Activated CD8-positive, alpha-beta memory T cell treated with anti-CD3 and anti-CD28 coated beads, Interleukin-2, amount 50 U/mL, for 24 hours (primary cell): ENCODE data around the gene UPK3A.

Source experiments
- DNase-seq: peaks from one replicate; pipeline ENCODE4 v3.0.0-alpha.2; 2020; ENCODE audit errors: extremely low read depth

The UPK3A gene

DNA sequence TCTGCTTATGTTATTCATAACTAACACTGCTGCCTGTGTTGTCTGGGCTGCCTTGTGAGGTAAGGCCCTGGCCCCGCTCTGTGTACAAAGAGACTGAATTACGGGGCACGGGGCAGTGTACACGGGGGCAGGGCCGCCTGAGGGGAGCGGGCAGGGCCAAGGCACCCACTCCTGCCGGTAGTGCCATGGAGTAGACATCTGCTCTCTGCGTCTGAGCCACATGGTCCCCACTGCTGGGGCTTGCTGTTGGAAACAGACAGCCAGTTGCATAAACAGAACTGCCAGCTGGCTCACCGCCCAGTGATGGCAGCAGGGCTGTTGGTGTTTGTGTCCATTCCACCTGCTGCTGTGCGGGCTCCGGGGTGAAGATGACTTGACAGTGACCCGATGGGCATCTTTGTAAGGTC is 44.8 kb downstream of the UPK3A start:
- DNase-seq = no peak

DNA sequence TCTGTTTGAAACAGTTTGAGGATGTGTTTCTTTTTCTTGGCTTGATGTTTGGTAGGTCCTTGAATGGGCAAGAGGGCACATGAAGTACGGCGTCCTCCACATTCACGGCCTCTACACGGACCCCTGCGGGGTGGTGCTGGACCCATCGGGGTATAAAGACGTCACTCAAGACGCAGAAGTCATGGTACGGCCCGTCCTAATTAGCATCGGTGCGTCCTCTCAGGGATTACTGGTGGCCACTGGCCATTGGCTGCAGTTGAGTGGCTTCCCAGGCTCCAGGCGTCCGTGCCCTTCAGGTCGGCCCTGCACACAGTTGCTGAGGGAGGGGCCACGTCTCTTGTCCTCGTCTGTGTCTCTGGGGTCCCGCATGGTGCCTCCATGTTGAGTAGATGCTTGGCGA is 45.8 kb downstream of the UPK3A start:
- no peak for DNase-seq

DNA sequence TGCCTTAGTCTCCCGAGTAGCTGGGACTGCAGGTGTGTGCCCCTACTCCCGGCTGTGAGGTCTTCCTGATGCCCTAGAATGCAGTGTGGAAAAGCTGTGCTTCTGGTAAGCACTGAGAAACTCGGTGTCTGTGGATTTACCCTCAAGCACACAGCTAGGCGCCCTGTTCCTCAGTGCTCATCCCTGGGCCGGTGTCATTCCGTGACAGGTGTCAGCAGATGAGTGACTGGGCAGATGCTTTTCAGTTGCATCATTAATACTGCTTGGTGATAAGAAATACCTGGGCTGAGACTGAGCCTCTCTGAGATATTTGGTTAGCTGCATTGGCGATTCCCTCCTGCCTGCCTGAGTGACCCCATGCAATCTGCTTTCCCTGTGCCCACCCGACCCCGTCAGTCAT is 46.7 kb downstream of the UPK3A start:
- DNase-seq = no peak

DNA sequence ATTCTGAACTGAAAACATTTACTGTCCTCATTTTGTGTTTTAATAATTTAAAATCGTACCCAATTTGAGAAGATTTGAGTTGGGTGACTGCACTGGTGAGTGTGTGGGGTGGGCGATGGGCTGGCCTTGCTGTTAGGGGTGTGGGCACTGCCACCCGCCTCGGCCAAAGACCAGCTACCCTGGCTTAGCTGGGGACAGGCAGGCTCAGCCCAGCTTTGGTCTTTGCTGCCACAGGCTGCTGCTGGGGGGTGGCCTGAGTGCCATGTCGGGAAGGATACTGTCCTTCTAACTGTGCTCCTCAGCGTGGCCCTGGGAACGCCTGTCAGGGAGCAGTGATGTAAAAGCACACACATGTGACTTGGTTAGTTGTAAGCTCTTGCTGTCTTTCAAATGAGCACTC is 47.3 kb downstream of the UPK3A start:
- no peak for DNase-seq

DNA sequence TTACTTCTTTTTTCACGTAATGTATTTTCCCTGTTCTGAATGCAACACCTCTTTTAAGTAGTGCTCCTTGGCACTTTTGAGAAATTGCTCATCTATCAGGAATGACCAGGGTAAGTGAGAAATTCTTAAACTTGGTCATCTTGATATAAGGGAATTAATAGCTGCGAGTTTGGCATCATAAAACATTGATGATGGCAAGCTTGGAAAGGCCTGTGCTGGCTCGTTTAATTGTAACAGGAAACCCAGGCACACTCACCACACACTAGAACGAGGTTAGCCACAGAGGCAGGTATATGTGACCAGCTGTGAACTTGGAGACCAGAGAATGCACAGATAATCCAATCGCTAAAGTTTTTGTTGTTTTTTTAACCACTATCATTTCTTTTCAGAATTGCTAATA is 49.3 kb downstream of the UPK3A start:
- no peak for DNase-seq

DNA sequence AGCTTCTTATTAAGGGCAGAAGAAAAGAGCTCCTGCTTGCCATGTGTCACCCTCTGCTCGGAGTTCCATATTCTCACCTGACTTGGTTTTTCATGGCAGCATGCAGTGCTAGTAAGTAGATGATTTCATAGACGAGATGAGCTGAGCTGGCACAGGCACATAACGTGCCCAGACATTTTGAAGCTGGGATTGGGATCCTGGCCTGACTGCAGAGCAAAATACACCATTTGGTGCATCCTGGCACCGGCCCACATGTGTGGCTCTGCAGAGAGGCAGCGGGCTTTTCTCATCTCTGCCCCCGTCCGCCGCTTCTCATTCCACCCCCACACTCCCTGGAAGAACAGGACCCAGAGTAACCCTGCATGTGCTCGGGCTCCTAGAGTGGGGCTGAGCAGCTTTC is 49.8 kb downstream of the UPK3A start:
- DNase-seq = no peak

DNA sequence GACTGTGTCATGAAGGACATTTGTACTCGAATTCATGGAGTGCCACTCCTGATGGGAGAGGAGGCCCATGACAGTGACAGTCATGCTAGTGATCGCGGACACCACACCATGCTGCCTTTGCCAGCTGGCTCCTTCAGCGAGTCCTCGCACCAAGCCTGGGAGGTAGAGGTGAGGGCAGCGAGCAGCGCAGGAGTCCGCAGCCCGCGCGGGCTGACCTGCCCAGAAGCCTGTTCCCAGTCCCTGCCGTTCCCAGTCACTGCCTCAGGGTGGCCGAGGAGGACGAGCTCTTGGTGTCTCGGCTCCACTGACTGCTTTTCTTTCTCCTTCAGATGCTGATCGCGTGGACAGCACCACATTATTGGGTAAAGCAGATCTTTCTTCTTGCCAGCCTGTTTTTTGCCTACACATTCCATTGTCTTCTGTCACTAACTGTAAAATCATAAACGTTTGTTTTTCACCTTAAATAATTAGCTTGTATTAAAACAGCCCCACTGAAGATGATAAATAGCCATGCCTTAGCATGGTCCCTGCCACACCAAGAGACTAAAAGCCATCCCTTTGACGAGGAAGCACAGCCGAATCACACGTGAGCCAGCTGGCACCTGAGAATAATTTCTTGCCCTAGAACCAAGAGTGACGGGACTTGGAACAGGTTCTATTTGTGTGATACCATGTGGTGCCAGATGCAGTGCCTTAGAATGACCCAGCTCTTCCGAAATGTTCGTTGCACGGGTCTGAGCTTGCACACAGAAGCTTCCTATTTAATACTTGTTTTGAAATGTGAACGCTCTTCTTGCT is 50.5 kb downstream of the UPK3A start:
- DNase-seq = no peak

DNA sequence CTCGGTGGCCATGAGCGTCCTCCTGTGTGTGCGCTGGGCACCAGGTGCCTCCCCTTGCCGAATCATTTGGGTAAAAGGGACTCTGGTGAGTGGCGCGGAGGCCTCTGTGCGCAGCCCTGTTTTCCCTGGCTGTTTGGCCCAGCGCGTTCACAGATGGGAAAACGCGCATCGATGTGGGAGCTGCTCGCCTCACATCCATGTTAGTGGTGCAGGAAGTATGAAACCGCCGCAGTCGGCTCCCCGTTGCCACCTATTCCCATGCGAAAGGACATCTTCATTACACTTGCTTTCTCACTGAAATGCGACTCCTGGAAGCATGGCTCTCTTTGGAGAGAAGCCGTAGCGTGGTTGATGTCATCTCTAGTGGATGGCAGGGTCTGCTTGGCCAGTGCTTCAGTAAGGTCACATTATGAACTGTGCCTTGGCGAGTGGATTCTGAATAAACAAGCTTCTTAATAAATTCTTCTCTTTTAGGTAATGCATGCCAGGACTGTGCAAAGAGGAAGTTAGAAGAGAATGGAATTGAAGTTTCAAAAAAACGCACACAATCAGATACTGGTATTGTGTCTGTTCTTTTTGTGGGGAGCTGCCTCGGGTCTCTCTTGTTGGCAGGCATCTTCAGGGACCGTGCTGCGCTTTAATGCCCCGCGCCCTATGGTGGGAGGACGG is 51.2 kb downstream of the UPK3A start:
- DNase-seq = no peak

DNA sequence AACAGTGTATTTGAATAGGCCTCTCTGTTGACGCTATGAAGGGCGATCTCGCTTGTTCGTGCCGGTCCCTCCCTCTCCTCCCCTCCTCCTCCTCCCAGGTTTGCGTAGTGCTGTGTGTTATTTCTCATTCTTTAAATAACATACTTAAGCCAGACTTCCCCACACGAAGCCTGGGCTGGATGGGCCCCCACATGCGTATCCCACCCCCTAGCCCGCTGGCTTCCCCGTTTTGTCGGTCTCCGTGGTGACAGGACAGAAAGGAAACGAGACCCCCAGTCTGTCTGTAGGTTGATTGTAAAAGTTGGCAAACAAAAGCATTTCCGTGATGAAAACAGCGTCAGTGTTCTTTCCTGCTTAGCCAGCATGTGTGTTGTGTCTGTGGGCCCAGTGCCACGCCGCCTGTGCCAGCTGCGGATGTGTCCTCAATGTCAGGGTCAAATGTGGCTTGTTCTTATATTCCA is 52.3 kb downstream of the UPK3A start:
- DNase-seq = no peak

DNA sequence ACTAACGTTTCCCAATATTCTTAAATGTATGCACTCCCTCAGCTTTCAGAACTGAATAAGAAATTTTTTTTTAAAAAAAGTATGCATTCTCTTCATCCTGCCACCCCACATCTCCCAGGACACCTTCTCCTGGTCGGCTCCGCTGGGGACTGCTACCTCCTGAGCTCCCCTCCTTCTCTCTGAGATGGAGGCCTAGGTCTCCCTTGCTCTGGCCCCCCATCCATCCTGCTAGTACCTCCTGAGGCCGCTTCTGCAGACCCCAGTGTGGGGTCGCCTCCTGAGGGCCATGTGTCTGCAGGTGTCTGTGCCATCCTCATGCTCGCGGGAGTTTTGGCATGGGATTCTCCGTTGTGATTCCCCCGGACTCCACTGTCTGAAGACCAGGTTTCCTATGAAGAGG is 52.8 kb downstream of the UPK3A start:
- no peak for DNase-seq

DNA sequence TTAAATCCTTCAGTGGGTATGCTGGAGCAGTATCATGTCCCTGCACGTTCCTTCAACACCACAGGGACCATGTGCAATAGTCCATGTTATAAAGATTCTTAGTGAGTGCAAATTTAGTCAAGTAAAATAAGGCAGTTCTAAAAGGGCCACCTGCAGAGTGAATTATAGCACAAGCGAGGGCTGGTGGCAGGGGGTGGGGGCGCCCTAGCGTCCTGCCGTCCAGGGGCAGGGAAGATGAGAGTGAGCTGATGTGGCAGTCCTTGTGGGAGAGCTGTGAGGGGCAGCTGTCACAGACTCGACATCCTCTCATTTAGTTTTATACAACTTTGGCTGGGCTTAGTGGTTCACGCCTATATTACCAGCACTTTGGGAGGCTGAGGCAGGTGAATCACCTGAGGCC is 54.0 kb downstream of the UPK3A start:
- DNase-seq = no peak

DNA sequence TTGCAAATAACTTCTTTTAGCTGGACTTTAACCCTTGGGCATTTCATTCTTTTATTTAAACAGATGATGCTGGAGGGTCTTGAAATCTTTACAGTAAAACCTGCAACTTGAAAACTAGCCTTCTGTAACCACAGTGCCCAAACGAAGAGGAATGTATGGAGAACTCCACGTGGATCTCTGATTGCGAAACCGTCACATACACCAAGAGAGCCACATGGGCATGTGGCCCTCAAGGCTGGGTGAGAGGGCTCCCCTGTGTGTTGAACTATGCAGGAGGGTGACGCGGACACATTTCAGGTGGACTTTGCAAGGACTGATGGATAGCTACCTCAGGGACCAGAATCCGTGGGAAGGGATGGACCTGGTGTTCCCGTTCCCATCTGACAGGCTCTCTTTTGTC is 55.6 kb downstream of the UPK3A start:
- DNase-seq = no peak

DNA sequence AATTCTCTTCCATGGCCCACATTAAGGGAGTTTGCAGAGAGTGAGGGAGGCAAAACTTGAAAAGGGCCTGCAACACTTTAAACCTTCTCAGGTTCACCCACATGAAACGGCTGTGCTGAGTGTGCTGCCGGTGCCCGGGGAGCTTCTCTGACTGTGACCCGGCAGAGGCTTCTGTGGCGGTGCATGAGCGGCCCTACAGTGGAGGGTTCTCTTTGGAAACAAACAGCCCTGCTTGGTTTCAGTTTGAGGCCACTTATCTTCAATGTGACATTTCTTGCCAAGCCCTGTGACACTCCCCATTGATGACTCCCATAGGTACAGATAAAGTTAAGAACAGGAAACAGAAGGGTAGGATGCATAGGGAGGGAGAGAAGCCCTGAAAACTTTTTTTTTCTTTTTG is 56.7 kb downstream of the UPK3A start:
- peak; percentile 13 for DNase-seq

DNA sequence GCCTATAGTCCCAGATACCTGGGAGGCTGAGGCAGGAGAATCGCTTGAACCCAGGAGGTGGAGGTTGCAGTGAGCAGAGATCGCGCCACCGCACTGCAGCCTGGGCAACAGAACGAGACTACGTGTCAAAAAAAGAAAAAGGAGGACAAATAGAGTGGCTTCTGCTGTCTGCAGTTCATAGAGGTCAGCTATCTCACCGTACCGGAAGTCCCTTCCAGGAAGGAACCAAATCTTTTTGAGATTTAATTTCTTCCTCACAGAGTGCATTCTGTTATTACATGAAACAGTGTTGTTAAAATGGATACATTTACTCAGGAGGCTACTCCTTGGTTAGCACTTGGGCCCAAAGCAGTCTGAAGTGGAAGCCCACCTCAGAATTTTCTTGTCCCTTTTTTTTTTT is 58.4 kb downstream of the UPK3A start:
- DNase-seq = no peak

DNA sequence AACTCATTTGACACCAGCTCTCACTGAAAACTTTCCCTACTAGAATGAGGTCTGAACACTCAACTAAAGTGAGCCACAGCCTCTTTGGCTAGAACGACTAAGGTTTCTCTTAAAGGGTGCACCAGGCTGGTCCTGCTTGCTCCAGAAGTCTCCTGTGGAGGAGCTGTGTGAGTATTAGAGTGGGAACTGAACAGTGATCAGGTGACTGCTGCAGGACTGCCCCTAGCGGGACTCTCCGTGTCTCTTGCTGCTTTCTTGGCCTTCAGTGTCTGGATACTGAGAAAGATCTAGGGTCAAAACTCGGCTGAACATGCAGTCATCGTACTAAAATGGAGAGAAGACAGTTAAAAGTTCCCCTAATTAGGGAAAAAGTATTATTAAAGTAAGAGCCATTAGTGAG is 59.6 kb downstream of the UPK3A start:
- DNase-seq = no peak
